Measurements from ENCODE around the gene ANKHD1. TPM values are rescaled to one million over a fixed set of nuclear protein-coding genes. Genes with fewer than 3 reads are reported as not detected.

ANKHD1 gene
- total and polyA plus RNA-seq, 2 donors (not counting 1 experiment from before 2014, with no cell fraction given), result 45.4 to 74.5 TPM

DNA sequence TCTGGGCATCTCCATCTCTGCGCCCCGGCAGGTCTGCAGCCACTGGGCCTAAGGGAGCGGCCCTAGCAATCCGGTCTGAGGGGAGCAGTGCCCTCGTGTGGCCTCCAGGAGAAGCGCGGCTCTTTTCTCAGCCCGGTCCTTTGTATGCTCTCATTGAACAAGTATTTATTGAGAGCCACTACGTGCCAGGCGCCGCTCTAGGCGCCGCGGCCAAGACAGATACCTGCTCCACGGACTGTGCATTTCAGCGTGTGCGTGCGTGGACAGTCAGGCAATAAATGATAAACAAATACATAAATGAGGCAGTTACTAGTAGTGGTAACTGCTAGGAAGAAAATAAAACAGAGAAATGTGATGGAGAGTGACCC lies 43.9 kb upstream of the ANKHD1 start:
- peaks cover 5% of the 10 kb centered on the region for H3K4me1 ChIP-seq (ENCODE audit: control insufficient read depth, extremely low read depth, insufficient read depth, low read length)
- no peaks in the 10 kb centered on the region for H3K36me3 ChIP-seq (ENCODE audit: control insufficient read depth, insufficient read depth, low read length)
- DNase-seq (ENCODE audit: low read depth in 2 of 2), result peak; percentile 79 to 83
- H3K4me2 ChIP-seq (ENCODE audit: extremely low read depth, insufficient read depth, low read length), result peak overlapping the region; percentile 88
- no peak overlapping the region for H3K27ac ChIP-seq (ENCODE audit: insufficient read depth, low read length)
- H2AFZ ChIP-seq (ENCODE audit: low read length), result peak overlapping the region; percentile 83
- no peaks in the 10 kb centered on the region for H3K27me3 ChIP-seq (ENCODE audit: control insufficient read depth, insufficient read depth, low read length)
- no peak overlapping the region for H3K9ac ChIP-seq (ENCODE audit: insufficient read depth, low read length)
- H3K9me3 ChIP-seq (ENCODE audit: control insufficient read depth, insufficient read depth, low read depth, low read length), result no peaks in the 10 kb centered on the region
- H3K4me3 ChIP-seq (replicated peaks in 1 of 4; ENCODE audit: control extremely low read depth in 1 of 4, insufficient read depth in 1 of 4, low read depth in 3 of 4, low read length in 4 of 4), result peak overlapping the region in 3 of 4 experiments; percentile 26 to 32 (median 26)
- no peaks in the 10 kb centered on the region for H3K79me2 ChIP-seq (ENCODE audit: control insufficient read depth, insufficient read depth, low read length)
- H4K20me1 ChIP-seq (ENCODE audit: control insufficient read depth, extremely low read depth, insufficient read depth, low read length), result no peaks in the 10 kb centered on the region
- TF ChIP-seq EZH2 (IDR thresholded peaks at IDR 0.05; ENCODE audit: low read length, missing control alignments), result no peak
- TF ChIP-seq, protein P1, sequence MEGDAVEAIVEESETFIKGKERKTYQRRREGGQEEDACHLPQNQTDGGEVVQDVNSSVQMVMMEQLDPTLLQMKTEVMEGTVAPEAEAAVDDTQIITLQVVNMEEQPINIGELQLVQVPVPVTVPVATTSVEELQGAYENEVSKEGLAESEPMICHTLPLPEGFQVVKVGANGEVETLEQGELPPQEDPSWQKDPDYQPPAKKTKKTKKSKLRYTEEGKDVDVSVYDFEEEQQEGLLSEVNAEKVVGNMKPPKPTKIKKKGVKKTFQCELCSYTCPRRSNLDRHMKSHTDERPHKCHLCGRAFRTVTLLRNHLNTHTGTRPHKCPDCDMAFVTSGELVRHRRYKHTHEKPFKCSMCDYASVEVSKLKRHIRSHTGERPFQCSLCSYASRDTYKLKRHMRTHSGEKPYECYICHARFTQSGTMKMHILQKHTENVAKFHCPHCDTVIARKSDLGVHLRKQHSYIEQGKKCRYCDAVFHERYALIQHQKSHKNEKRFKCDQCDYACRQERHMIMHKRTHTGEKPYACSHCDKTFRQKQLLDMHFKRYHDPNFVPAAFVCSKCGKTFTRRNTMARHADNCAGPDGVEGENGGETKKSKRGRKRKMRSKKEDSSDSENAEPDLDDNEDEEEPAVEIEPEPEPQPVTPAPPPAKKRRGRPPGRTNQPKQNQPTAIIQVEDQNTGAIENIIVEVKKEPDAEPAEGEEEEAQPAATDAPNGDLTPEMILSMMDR (conservative IDR thresholded peaks at IDR 0.05 in 1 of 2, IDR thresholded peaks at IDR 0.05 in 1 of 2; ENCODE audit: low read depth in 1 of 2, low read length in 2 of 2), result peak; percentile 93 to 96

DNA sequence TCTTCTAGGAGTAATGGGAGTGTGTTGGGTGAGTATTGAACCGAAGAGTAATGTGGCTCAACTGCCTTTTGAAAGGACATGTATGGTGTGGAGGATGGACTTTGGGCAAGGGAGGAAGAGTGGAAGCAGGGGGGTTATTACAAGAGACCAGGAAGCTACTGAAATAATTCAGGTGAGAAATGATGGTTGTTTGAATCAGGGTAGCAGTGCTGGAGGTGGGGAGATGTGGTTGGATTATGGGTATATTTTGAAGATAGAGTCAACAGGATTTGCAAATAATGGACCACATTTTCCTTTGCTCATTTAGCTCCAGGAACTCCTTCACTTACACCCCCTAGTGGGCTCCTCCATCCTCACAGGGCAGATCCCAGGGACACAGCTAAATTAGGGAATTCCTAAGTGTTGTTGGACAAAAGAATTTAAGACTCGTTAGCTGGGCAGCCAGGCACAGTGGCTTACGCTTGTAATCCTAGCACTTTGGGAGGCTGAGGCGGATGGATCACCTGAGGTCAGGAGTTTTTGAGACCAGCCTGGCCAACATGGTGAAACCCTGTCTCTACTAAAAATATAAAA lies 42.8 kb upstream of the ANKHD1 start:
- no peak overlapping the region for H3K4me3 ChIP-seq (replicated peaks in 1 of 4; ENCODE audit: control extremely low read depth in 1 of 4, insufficient read depth in 1 of 4, low read depth in 3 of 4, low read length in 4 of 4)
- H4K20me1 ChIP-seq (ENCODE audit: control insufficient read depth, extremely low read depth, insufficient read depth, low read length), result no peaks in the 10 kb centered on the region
- TF ChIP-seq, protein P1 (conservative IDR thresholded peaks at IDR 0.05 in 1 of 2, IDR thresholded peaks at IDR 0.05 in 1 of 2; ENCODE audit: low read depth in 1 of 2, low read length in 2 of 2), result peak; percentile 56 to 67
- TF ChIP-seq EZH2 (IDR thresholded peaks at IDR 0.05; ENCODE audit: low read length, missing control alignments), result no peak
- no peaks in the 10 kb centered on the region for H3K36me3 ChIP-seq (ENCODE audit: control insufficient read depth, insufficient read depth, low read length)
- H3K27ac ChIP-seq (ENCODE audit: insufficient read depth, low read length), result no peak overlapping the region
- no peak overlapping the region for H2AFZ ChIP-seq (ENCODE audit: low read length)
- H3K4me2 ChIP-seq (ENCODE audit: extremely low read depth, insufficient read depth, low read length), result no peak overlapping the region
- peaks cover 5% of the 10 kb centered on the region for H3K4me1 ChIP-seq (ENCODE audit: control insufficient read depth, extremely low read depth, insufficient read depth, low read length)
- H3K79me2 ChIP-seq (ENCODE audit: control insufficient read depth, insufficient read depth, low read length), result no peaks in the 10 kb centered on the region
- no peak overlapping the region for H3K9ac ChIP-seq (ENCODE audit: insufficient read depth, low read length)
- DNase-seq (ENCODE audit: low read depth in 2 of 2), result peak; percentile 41 to 42
- H3K27me3 ChIP-seq (ENCODE audit: control insufficient read depth, insufficient read depth, low read length), result no peaks in the 10 kb centered on the region
- no peaks in the 10 kb centered on the region for H3K9me3 ChIP-seq (ENCODE audit: control insufficient read depth, insufficient read depth, low read depth, low read length)

DNA sequence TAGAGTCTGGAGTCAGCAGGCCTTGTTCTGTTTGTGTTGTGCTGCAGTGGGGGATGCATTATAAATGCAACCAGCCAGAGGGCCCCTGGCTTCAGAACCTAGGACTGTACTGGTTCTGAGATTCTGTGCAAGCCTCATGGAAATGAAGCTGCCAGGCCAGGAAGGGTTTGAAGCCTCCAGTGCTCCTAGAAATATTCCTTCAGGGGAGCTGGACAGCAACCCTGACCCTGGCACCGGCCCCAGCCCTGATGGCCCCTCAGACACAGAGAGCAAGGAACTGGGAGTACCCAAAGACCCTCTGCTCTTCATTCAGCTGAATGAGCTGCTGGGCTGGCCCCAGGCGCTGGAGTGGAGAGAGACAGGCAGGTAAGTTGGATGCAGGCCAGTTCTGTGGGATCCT lies 41.5 kb upstream of the ANKHD1 start, which contains the start of gene SLC4A9:
SLC4A9 (plus strand) TSS at position 94 of the 400 bp plus-strand sequence; CDS start at position 137, 43 bp downstream.
- DNase-seq (ENCODE audit: low read depth in 2 of 2), result no peak
- no peak within 1 kb of the TSS for H3K27ac ChIP-seq (ENCODE audit: insufficient read depth, low read length)
- H3K4me2 ChIP-seq (ENCODE audit: extremely low read depth, insufficient read depth, low read length), result no peak within 1 kb of the TSS
- peaks cover 5% of the 10 kb centered on the region for H3K4me1 ChIP-seq (ENCODE audit: control insufficient read depth, extremely low read depth, insufficient read depth, low read length)
- peaks cover 7% of the 10 kb centered on the region for H3K27me3 ChIP-seq (ENCODE audit: control insufficient read depth, insufficient read depth, low read length)
- no peak within 1 kb of the TSS for H3K9ac ChIP-seq (ENCODE audit: insufficient read depth, low read length)
- no peaks in the 10 kb centered on the region for H4K20me1 ChIP-seq (ENCODE audit: control insufficient read depth, extremely low read depth, insufficient read depth, low read length)
- no peaks in the 10 kb centered on the region for H3K36me3 ChIP-seq (ENCODE audit: control insufficient read depth, insufficient read depth, low read length)
- no peak within 1 kb of the TSS for H2AFZ ChIP-seq (ENCODE audit: low read length)
- no peaks in the 10 kb centered on the region for H3K79me2 ChIP-seq (ENCODE audit: control insufficient read depth, insufficient read depth, low read length)
- H3K4me3 ChIP-seq (replicated peaks in 1 of 4; ENCODE audit: control extremely low read depth in 1 of 4, insufficient read depth in 1 of 4, low read depth in 3 of 4, low read length in 4 of 4), result no peak within 1 kb of the TSS
- TF ChIP-seq EZH2 (IDR thresholded peaks at IDR 0.05; ENCODE audit: low read length, missing control alignments), result no peak
- TF ChIP-seq, protein P1 (conservative IDR thresholded peaks at IDR 0.05 in 1 of 2, IDR thresholded peaks at IDR 0.05 in 1 of 2; ENCODE audit: low read depth in 1 of 2, low read length in 2 of 2), result no peak
- H3K9me3 ChIP-seq (ENCODE audit: control insufficient read depth, insufficient read depth, low read depth, low read length), result no peaks in the 10 kb centered on the region

Measured in fibroblast of lung (primary cell).